ENCODE data around the gene ROR2.

DNA sequence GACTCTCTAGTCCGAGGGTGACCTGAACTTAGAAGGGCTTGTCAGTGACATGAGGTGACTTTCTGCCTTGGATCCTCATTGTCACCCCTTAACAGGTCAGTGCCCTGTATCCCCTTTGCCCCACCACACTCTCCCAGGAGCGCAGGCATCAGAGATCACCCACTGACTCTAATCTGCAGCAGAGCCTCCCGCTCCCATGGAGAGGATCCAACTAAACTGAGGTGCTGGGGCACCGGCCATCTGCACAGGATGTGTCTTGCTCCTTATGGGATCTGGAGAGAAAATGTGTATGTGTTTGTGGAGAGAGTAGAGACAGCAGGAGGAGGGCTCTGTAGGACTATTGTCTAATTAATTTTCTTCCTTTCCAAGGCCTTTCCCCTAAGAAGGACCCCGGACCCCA is 213.7 kb downstream of the ROR2 start:
- TF ChIP-seq, protein P1, sequence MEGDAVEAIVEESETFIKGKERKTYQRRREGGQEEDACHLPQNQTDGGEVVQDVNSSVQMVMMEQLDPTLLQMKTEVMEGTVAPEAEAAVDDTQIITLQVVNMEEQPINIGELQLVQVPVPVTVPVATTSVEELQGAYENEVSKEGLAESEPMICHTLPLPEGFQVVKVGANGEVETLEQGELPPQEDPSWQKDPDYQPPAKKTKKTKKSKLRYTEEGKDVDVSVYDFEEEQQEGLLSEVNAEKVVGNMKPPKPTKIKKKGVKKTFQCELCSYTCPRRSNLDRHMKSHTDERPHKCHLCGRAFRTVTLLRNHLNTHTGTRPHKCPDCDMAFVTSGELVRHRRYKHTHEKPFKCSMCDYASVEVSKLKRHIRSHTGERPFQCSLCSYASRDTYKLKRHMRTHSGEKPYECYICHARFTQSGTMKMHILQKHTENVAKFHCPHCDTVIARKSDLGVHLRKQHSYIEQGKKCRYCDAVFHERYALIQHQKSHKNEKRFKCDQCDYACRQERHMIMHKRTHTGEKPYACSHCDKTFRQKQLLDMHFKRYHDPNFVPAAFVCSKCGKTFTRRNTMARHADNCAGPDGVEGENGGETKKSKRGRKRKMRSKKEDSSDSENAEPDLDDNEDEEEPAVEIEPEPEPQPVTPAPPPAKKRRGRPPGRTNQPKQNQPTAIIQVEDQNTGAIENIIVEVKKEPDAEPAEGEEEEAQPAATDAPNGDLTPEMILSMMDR (IDR thresholded peaks at IDR 0.05; ENCODE audit: extremely low read depth in 1 of 2, insufficient read depth in 1 of 2, low read depth in 1 of 2, low read length in 2 of 2): no peak
- TF ChIP-seq EZH2 (IDR thresholded peaks at IDR 0.05; ENCODE audit: borderline replicate concordance, low read depth, low read length, severe bottlenecking) (no peak), JUN (IDR thresholded peaks at IDR 0.05; ENCODE audit: borderline replicate concordance, insufficient read depth, insufficient read length, low read depth) (no peak), POLR2A (IDR thresholded peaks at IDR 0.05; ENCODE audit: low read depth, low read length) (no peak)

Measured in endothelial cell of umbilical vein (primary cell).